ENCODE measurements around the gene C19orf25. TPM values are rescaled to one million over a fixed set of nuclear protein-coding genes. Genes with fewer than 3 reads are reported as not detected.

Gene C19orf25
- total RNA-seq, 2 donors from 2014 or later, result 19.1 to 22.3 TPM

DNA sequence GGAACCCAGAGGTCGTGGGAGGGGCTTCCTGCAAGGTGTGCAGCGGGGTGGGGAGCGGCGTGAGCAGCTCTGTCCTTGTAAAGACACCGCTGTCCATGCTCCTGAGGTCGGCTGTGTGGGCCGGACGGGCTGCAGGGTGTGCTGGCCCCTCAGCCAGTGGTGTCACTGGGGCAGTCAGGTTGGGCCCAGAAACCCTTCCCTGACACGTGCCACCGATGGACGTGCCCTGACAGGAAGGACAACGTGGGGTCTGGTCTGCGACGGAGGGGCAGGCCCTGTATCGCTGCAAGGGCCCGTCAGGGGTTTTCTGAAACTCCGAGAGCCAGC is 45.0 kb downstream of the C19orf25 start:
- no peak for TF ChIP-seq CTCF (IDR thresholded peaks at IDR 0.05)
- no peak overlapping the region for H3K27ac ChIP-seq
- H3K27me3 ChIP-seq, result no peaks in the 10 kb centered on the region
- H3K4me3 ChIP-seq, result no peak overlapping the region
- H3K9me3 ChIP-seq, result no peaks in the 10 kb centered on the region
- H3K4me1 ChIP-seq, result peaks cover 0 to 21% of the 10 kb centered on the region in 2 donors
- peaks cover 57% of the 10 kb centered on the region for H3K36me3 ChIP-seq
- no peak for DNase-seq (ENCODE audit: low spot score)

- Histone ChIP-seq H3K9me3 (no peaks in the 10 kb centered on the region), H3K36me3 (peaks cover 63% of the 10 kb centered on the region), H3K4me1 (peaks cover 0 to 20% of the 10 kb centered on the region in 2 donors), H3K27ac (no peak overlapping the region), H3K4me3 (no peak overlapping the region), H3K27me3 (no peaks in the 10 kb centered on the region)
- no peak for DNase-seq (ENCODE audit: low spot score)
- TF ChIP-seq CTCF (IDR thresholded peaks at IDR 0.05), result no peak
Measured at GRCh38 chr19:1433119-1434039, 45.6 kb downstream of the C19orf25 start.

GRCh38 chr19:1432507-1432887 is 46.5 kb downstream of the C19orf25 start:
- Histone ChIP-seq H3K4me3 (no peak overlapping the region), H3K36me3 (peaks cover 63% of the 10 kb centered on the region), H3K9me3 (no peaks in the 10 kb centered on the region), H3K27me3 (no peaks in the 10 kb centered on the region), H3K4me1 (peaks cover 0 to 14% of the 10 kb centered on the region in 2 donors), H3K27ac (no peak overlapping the region)
- no peak for TF ChIP-seq CTCF (IDR thresholded peaks at IDR 0.05)
- DNase-seq (ENCODE audit: low spot score), result no peak

DNA sequence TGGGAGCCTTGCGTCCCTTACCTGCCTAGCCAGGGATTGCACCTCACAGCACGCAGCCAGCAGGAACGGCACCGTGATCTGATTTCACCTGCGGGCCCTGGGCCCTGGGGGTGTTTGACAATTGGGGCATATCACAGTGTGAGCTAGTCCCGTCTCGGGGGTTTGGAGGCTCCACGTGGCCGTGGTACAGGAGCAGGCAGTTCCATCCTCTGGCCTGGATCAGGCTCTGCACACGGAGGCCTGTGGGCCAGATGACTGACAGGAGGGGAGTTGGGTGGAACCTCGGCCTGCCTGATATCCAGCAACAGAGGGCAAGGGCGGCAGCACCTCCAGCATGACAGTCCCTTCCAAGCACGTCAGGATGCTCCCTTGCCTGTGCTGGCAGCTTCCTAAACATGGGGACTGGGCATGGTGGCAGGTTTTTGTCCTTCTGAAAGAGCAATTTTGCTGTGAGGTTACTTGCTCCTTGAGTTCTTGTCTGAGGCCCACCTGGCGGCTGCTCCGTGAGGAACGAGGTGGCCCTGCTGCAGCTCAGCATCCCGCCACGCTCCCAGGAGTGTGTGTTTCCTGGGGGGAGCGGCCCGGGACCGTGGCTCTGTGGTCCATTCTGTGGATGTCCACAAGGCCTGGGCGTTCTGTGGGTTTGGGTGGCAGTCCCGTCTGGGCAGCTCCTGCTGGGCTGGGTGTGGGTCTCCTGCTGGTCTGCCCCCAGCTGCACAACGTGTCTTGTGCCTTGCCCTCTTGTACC is 47.1 kb downstream of the C19orf25 start:
- H3K4me1 ChIP-seq, result peaks cover 0 to 14% of the 10 kb centered on the region in 2 donors
- no peak overlapping the region for H3K4me3 ChIP-seq
- H3K27me3 ChIP-seq, result no peaks in the 10 kb centered on the region
- H3K9me3 ChIP-seq, result no peaks in the 10 kb centered on the region
- H3K36me3 ChIP-seq, result peaks cover 65% of the 10 kb centered on the region
- H3K27ac ChIP-seq, result no peak overlapping the region
- TF ChIP-seq CTCF (IDR thresholded peaks at IDR 0.05), result no peak
- DNase-seq (ENCODE audit: low spot score), result no peak

DNA sequence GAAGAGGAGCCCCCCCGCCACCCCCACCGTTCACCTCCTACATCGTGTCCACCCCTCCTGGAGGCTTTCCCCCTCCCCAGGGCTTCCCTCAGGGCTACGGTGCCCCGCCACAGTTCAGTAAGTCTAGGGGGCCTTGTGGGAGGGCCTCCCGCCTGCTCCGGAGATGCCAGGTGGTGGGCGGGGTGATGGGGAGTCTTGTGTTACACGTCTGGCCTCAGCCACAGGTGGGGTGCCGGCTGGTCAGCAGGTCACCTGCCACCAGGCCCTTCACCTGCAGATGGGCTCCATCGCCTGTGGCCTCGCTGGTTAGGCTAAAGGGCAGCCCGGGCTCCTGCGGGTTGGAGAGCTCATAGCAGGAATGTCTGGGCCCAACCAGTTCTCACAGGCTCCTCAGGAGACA is 48.8 kb downstream of the C19orf25 start:
- peaks cover 82% of the 10 kb centered on the region for H3K36me3 ChIP-seq
- H3K27me3 ChIP-seq, result no peaks in the 10 kb centered on the region
- TF ChIP-seq CTCF (IDR thresholded peaks at IDR 0.05), result no peak
- H3K4me3 ChIP-seq, result no peak overlapping the region
- DNase-seq (ENCODE audit: low spot score), result no peak
- peak overlapping the region in 1 of 2 donors; percentile 59 for H3K27ac ChIP-seq
- peaks cover 0 to 14% of the 10 kb centered on the region in 2 donors for H3K4me1 ChIP-seq
- H3K9me3 ChIP-seq, result no peaks in the 10 kb centered on the region
